ENCODE measurements around the gene LRRC56. TPM values are rescaled to one million over a fixed set of nuclear protein-coding genes. Genes with fewer than 3 reads are reported as not detected.
"Not testable (repeated sequence)": the region's sequence is repeated elsewhere in the genome, so short reads cannot be mapped to it uniquely, and the experiment has no call there.

Gene LRRC56
- total and polyA plus RNA-seq, 5 donors from 2014 or later = 0.89 to 5.8 (median 2.7) TPM

DNA sequence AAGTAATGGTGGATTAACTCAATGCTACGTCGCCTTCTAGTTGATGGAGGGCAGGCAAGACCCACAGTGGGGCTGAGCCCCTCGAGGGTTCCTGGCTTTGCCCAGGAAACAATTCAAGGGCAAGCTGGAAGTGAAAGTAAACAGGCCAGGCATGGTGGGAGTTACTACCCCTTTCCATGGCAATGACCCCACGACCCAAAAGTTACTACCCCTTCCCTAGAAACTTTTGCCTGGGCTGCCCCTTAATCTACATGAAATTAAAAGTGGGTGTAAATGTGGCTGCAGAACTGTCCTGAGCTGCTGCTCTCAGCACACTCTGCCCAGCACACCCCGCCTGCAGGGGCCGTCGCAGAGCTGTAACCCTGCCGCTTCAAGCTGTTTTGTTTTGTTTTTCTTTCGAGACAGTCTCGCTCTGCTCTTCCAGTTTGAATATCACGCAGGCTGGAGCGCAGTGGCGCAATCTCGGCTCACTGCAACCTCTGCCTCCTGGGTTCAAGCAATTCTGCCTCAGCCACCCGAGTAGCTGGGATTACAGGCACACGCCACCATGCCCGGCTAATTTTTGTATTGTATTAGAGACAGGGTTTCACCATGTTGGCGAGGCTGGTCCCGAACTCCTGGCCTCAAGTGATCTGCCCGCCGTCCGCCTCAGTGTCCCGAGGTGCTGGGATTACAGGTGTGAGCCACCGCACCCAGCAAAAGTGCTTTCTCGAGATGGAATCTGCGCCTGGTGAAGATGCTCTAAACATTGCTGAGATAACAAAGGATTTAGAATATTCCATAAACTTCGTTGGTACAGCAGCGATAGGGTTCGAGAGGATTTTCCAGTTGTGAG is 24.3 kb upstream of the LRRC56 start:
- DNase-seq (no peak), ATAC-seq (ENCODE audit: low read depth in 2 of 2) (no peak)
- Histone ChIP-seq H3K27me3 (ENCODE audit: control insufficient read depth, insufficient read depth, low read length) (no peaks in the 10 kb centered on the region), H3K9me3 (ENCODE audit: control insufficient read depth in 2 of 2, low read length in 2 of 2) (peaks cover 0 to 5% of the 10 kb centered on the region in 2 experiments), H3K4me3 (ENCODE audit: low read depth, low read length) (no peak overlapping the region), H3K36me3 (ENCODE audit: control insufficient read depth, insufficient read depth, low read length) (no peaks in the 10 kb centered on the region), H3K27ac (ENCODE audit: insufficient read depth, low read length, poor library complexity, severe bottlenecking) (no peak overlapping the region), H3K4me1 (ENCODE audit: control insufficient read depth, insufficient read depth, low read length, poor library complexity, severe bottlenecking) (no peaks in the 10 kb centered on the region)
- H3K4me3 Mint-ChIP-seq = peak overlapping the region in 2 of 4 donors; percentile 4 to 63
- H3K27ac Mint-ChIP-seq = peak overlapping the region in 1 of 3 donors; percentile 38
- H3K36me3 Mint-ChIP-seq = peaks cover 17% of the 10 kb centered on the region
- H3K27me3 Mint-ChIP-seq = no peaks in the 10 kb centered on the region
- H3K9me3 Mint-ChIP-seq = peaks cover 0 to 4% (median 0%) of the 10 kb centered on the region in 7 donors
- H3K4me1 Mint-ChIP-seq = peaks cover 0 to 4% (median 0%) of the 10 kb centered on the region in 4 donors

DNA sequence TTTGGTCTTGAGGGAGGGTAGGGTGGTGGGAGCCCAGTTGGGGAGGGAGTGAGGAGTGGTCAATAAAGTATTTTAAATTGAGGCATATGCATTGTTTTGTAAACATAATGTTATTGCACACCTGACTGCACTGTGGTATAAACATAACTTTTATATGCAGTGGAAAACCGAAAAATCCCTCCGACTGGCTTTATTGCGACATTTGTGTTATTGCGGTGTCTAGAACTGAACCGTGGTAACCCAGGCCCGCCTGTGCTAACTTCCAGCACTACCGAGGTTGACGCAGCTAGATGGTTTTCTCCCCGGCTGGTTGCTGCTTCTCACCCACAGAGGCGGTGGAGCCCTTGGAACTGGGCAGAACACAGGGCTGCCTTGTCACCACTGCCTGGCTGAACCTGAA is 22.7 kb upstream of the LRRC56 start:
- H3K27ac Mint-ChIP-seq = no peak overlapping the region
- peak overlapping the region in 1 of 4 donors; percentile 52 for H3K4me3 Mint-ChIP-seq
- H3K9me3 Mint-ChIP-seq = peaks cover 0 to 4% (median 0%) of the 10 kb centered on the region in 7 donors
- Histone ChIP-seq H3K27me3 (ENCODE audit: control insufficient read depth, insufficient read depth, low read length) (no peaks in the 10 kb centered on the region), H3K27ac (ENCODE audit: insufficient read depth, low read length, poor library complexity, severe bottlenecking) (no peak overlapping the region), H3K9me3 (ENCODE audit: control insufficient read depth in 2 of 2, low read length in 2 of 2) (peaks cover 0 to 5% of the 10 kb centered on the region in 2 experiments), H3K36me3 (ENCODE audit: control insufficient read depth, insufficient read depth, low read length) (no peaks in the 10 kb centered on the region), H3K4me1 (ENCODE audit: control insufficient read depth, insufficient read depth, low read length, poor library complexity, severe bottlenecking) (peaks cover 4% of the 10 kb centered on the region), H3K4me3 (ENCODE audit: low read depth, low read length) (no peak overlapping the region)
- H3K36me3 Mint-ChIP-seq = peaks cover 17% of the 10 kb centered on the region
- H3K4me1 Mint-ChIP-seq = peaks cover 0 to 6% (median 3%) of the 10 kb centered on the region in 4 donors
- no peak for ATAC-seq (ENCODE audit: low read depth in 2 of 2)
- H3K27me3 Mint-ChIP-seq = no peaks in the 10 kb centered on the region
- no peak for DNase-seq

GRCh38 chr11:515131-515530 is 22.2 kb upstream of the LRRC56 start:
- no peak overlapping the region for H3K4me3 ChIP-seq (ENCODE audit: low read depth, low read length)
- peak overlapping the region in 2 of 4 donors; percentile 52 to 69 for H3K4me3 Mint-ChIP-seq
- H3K27ac ChIP-seq (ENCODE audit: insufficient read depth, low read length, poor library complexity, severe bottlenecking) = no peak overlapping the region
- DNase-seq = no peak
- H3K27ac Mint-ChIP-seq = no peak overlapping the region
- H3K9me3 ChIP-seq (ENCODE audit: control insufficient read depth in 2 of 2, low read length in 2 of 2) = peaks cover 0 to 5% of the 10 kb centered on the region in 2 experiments
- no peak for ATAC-seq (ENCODE audit: low read depth in 2 of 2)
- no peaks in the 10 kb centered on the region for H3K36me3 ChIP-seq (ENCODE audit: control insufficient read depth, insufficient read depth, low read length)
- H3K4me1 Mint-ChIP-seq = peaks cover 0 to 6% (median 3%) of the 10 kb centered on the region in 4 donors
- peaks cover 4% of the 10 kb centered on the region for H3K4me1 ChIP-seq (ENCODE audit: control insufficient read depth, insufficient read depth, low read length, poor library complexity, severe bottlenecking)
- peaks cover 13% of the 10 kb centered on the region for H3K36me3 Mint-ChIP-seq
- no peaks in the 10 kb centered on the region for H3K27me3 ChIP-seq (ENCODE audit: control insufficient read depth, insufficient read depth, low read length)
- peaks cover 0 to 4% (median 0%) of the 10 kb centered on the region in 7 donors for H3K9me3 Mint-ChIP-seq
- no peaks in the 10 kb centered on the region for H3K27me3 Mint-ChIP-seq

GRCh38 chr11:516400-516799 is 20.9 kb upstream of the LRRC56 start:
- DNase-seq = no peak
- no peaks in the 10 kb centered on the region for H3K36me3 ChIP-seq (ENCODE audit: control insufficient read depth, insufficient read depth, low read length)
- H3K4me3 ChIP-seq (ENCODE audit: low read depth, low read length) = no peak overlapping the region
- no peaks in the 10 kb centered on the region for H3K27me3 ChIP-seq (ENCODE audit: control insufficient read depth, insufficient read depth, low read length)
- H3K4me1 Mint-ChIP-seq = peaks cover 0 to 8% (median 3%) of the 10 kb centered on the region in 4 donors
- H3K9me3 ChIP-seq (ENCODE audit: control insufficient read depth in 2 of 2, low read length in 2 of 2) = peaks cover 0 to 5% of the 10 kb centered on the region in 2 experiments
- no peaks in the 10 kb centered on the region for H3K27me3 Mint-ChIP-seq
- H3K36me3 Mint-ChIP-seq = peaks cover 11% of the 10 kb centered on the region
- peaks cover 4% of the 10 kb centered on the region for H3K4me1 ChIP-seq (ENCODE audit: control insufficient read depth, insufficient read depth, low read length, poor library complexity, severe bottlenecking)
- H3K27ac Mint-ChIP-seq = no peak overlapping the region
- H3K9me3 Mint-ChIP-seq = peaks cover 0 to 4% (median 0%) of the 10 kb centered on the region in 7 donors
- H3K4me3 Mint-ChIP-seq = peak overlapping the region in 1 of 4 donors; percentile 53
- H3K27ac ChIP-seq (ENCODE audit: insufficient read depth, low read length, poor library complexity, severe bottlenecking) = no peak overlapping the region
- no peak for ATAC-seq (ENCODE audit: low read depth in 2 of 2)

DNA sequence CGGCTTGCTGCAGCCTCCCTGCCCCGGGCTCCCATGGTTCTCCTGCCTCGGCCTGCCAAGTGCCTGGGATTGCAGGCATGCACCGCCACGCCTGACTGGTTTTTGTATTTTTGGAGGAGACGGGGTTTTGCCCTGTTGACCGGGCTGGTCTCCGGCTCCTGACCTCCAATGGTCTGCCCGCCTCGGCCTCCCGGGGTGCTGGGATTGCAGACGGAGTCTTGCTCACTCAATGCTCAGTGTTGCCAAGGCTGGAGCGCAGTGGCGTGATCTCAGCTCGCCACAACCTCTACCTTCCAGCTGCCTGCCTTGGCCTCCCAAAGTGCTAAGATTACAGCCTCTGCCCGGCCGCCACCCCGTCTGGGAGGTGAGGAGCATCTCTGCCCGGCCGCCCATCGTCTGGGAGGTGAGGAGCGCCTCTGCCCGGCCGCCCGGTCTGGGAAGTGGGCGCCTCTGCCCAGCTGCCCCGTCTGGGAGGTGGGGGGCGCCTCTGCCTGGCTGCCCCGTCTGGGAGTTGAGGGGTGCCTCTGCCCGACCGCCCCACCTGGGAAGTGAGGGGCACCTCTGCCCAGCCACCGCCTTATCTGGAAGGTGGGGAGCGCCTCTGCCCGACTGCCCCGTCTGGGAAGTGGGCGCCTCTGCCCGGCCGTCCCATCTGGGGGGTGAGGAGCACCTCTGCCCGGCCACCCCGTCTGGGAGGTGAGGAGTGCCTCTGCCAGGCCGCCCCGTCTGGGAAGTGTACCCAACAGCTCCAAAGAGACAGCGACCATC is 20.2 kb upstream of the LRRC56 start:
- not testable (repeated sequence) for H3K4me3 Mint-ChIP-seq; H3K27ac ChIP-seq (ENCODE audit: insufficient read depth, low read length, poor library complexity, severe bottlenecking); H3K4me1 ChIP-seq (ENCODE audit: control insufficient read depth, insufficient read depth, low read length, poor library complexity, severe bottlenecking); H3K9me3 ChIP-seq (ENCODE audit: control insufficient read depth in 2 of 2, low read length in 2 of 2); H3K27me3 Mint-ChIP-seq; H3K4me3 ChIP-seq (ENCODE audit: low read depth, low read length); DNase-seq; ATAC-seq (ENCODE audit: low read depth in 2 of 2); H3K27me3 ChIP-seq (ENCODE audit: control insufficient read depth, insufficient read depth, low read length); H3K9me3 Mint-ChIP-seq; H3K27ac Mint-ChIP-seq; H3K4me1 Mint-ChIP-seq; H3K36me3 ChIP-seq (ENCODE audit: control insufficient read depth, insufficient read depth, low read length); H3K36me3 Mint-ChIP-seq

GRCh38 chr11:518463-519202 is 18.7 kb upstream of the LRRC56 start:
- Mint-ChIP-seq H3K4me3 (peak overlapping the region in 3 of 4 donors; percentile 81 to 86 (median 85)), H3K4me1 (peaks cover 0 to 8% (median 3%) of the 10 kb centered on the region in 4 donors), H3K27me3 (no peaks in the 10 kb centered on the region), H3K9me3 (peaks cover 0 to 4% (median 0%) of the 10 kb centered on the region in 7 donors), H3K27ac (peak overlapping the region in 2 of 3 donors; percentile 61 to 92), H3K36me3 (peaks cover 8% of the 10 kb centered on the region)
- peak; percentile 81 to 90 (median 87) for DNase-seq
- Histone ChIP-seq H3K9me3 (ENCODE audit: control insufficient read depth in 2 of 2, low read length in 2 of 2) (peaks cover 0 to 5% of the 10 kb centered on the region in 2 experiments), H3K36me3 (ENCODE audit: control insufficient read depth, insufficient read depth, low read length) (no peaks in the 10 kb centered on the region), H3K27me3 (ENCODE audit: control insufficient read depth, insufficient read depth, low read length) (no peaks in the 10 kb centered on the region), H3K27ac (ENCODE audit: insufficient read depth, low read length, poor library complexity, severe bottlenecking) (peak overlapping the region; percentile 63), H3K4me1 (ENCODE audit: control insufficient read depth, insufficient read depth, low read length, poor library complexity, severe bottlenecking) (peaks cover 4% of the 10 kb centered on the region), H3K4me3 (ENCODE audit: low read depth, low read length) (peak overlapping the region; percentile 53)
- peak; percentile 93 to 97 for ATAC-seq (ENCODE audit: low read depth in 2 of 2)

- Mint-ChIP-seq H3K9me3 (peaks cover 0 to 4% (median 0%) of the 10 kb centered on the region in 7 donors), H3K27ac (no peak overlapping the region), H3K4me3 (peak overlapping the region in 1 of 4 donors; percentile 32), H3K4me1 (peaks cover 0 to 8% (median 3%) of the 10 kb centered on the region in 4 donors), H3K27me3 (no peaks in the 10 kb centered on the region), H3K36me3 (peaks cover 3% of the 10 kb centered on the region)
- peaks cover 4% of the 10 kb centered on the region for H3K4me1 ChIP-seq (ENCODE audit: control insufficient read depth, insufficient read depth, low read length, poor library complexity, severe bottlenecking)
- H3K27me3 ChIP-seq (ENCODE audit: control insufficient read depth, insufficient read depth, low read length) = no peaks in the 10 kb centered on the region
- DNase-seq = no peak
- peaks cover 0 to 5% of the 10 kb centered on the region in 2 experiments for H3K9me3 ChIP-seq (ENCODE audit: control insufficient read depth in 2 of 2, low read length in 2 of 2)
- H3K36me3 ChIP-seq (ENCODE audit: control insufficient read depth, insufficient read depth, low read length) = no peaks in the 10 kb centered on the region
- H3K27ac ChIP-seq (ENCODE audit: insufficient read depth, low read length, poor library complexity, severe bottlenecking) = no peak overlapping the region
- no peak for ATAC-seq (ENCODE audit: low read depth in 2 of 2)
- no peak overlapping the region for H3K4me3 ChIP-seq (ENCODE audit: low read depth, low read length)
These were observed 16.7 kb upstream of the LRRC56 start for GRCh38 chr11:520428-521176.

Measured in CD4-positive, CD25-positive, alpha-beta regulatory T cell (primary cell).